Left renal cortex interstitium (tissue), 4 donors: ENCODE data around the gene SPAG8. TPM values are rescaled to one million over a fixed set of nuclear protein-coding genes. Genes with fewer than 3 reads are reported as not detected.

Source experiments
- DNase-seq, 4 donors: peaks; one replicate each; pipeline ENCODE4 v3.0.0-alpha.2; 2013; ENCODE audit warnings: low read depth in 4 of 4, low spot score in 2 of 4, missing footprints in 1 of 4
- polyA plus RNA-seq, 4 donors: library from polyadenylated mRNA; unstranded; fragments of 120-200 nt; gene quantifications; one replicate each; pipeline ENCODE4 v1.2.1, GENCODE V29; 2013; ENCODE audit not compliant: insufficient read length in 4 of 4

SPAG8 gene
- polyA plus RNA-seq, 4 donors: 5.2 to 9.5 (median 6.0) TPM

DNA sequence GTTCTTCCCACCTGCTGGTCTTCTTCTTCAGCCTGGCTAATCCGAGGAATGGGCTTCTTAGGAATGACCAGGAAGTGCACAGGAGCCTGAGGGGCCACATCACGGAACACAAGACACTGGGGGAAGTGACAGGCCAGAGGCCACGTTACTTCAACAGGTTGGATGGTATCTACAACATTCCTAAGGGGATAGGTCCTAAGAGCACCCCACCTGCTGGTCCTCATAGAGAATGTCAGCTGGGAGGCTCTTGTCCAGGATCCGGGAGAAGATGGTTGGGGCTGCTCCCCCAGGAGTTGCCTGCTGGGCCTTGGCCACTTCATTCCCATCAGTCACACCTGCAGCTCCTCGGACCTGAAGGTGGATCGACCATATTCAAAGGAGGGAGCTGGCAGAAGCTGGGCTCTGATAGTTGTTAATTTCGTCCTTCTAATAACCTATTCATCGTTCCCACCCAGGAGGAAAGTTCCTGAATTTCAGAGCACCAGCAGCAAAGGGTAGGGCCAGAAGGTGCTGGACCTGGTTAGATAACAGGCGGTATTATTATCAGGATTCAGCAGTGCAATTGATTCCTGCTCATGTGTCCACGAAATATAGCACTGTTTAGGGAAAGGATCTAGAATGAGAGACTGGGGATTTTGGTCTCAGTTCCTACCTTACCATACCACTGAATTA lies 1.5 kb upstream of the SPAG8 start:
- no peak for DNase-seq

DNA sequence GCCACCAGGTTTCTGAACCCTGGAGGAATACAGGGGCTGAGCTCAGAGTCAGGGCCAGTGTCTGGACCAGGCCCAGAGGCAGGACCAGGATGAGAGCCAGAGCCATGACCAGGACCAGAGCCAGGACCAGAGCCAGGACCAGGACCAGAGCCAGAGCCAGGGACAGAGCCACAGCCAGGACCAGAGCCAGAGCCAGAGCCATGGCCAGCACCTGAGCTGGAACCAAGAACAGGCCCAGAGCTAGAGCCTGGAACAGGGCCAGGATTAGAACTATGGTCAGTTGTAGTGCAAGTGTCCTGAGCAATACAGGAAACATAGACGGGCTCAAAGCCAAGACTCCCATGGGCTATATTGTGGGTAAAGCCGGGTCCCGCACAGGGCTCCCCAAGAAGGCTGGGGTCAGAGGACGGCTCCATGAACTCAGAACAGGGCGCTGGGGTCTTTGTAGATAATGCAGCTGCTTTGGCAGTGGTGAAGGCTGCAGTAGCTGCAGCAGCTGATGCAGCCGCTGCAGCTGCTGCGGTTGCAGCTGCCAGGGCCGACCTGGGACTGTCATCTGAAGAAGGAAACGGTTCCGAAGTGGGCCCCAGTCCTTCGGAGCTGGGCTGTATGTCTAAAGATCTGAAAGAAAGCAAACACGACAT lies 559 bp downstream of the SPAG8 start:
- DNase-seq: no peak

DNA sequence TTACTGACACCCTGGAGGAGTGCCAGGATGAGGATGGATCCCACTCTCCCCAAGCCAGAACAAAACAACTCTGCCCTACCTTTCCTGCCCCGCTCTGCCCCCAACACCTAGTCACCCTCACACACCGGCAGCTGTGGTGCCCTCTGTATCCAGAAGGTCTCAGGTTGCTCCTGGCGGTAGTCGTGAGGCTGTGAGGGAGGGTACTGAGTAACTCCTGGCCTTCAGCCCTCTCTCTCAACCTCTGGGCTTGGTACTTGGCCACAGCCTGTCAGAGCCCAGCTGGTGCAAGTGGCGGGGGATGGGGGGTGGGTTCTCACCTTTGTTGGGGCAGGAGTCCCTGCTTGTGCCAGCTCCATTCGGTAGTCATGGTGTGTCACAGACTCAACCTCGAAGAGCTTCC lies 1.9 kb downstream of the SPAG8 start:
- DNase-seq: no peak

DNA sequence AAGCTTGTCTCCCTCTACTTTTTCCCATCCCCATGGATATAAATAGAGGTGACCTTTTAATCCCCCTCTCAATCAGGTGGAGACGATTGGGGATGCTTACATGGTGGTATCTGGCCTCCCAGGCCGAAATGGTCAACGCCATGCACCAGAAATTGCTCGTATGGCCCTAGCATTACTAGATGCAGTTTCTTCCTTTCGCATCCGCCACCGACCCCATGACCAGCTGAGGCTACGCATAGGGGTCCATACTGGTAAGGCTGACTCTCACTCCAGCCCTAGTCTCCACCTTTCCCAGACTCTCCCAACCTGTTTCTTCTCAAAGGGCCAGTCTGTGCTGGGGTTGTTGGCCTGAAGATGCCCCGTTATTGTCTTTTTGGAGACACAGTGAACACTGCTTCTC lies 3.6 kb downstream of the SPAG8 start:
- no peak for DNase-seq

DNA sequence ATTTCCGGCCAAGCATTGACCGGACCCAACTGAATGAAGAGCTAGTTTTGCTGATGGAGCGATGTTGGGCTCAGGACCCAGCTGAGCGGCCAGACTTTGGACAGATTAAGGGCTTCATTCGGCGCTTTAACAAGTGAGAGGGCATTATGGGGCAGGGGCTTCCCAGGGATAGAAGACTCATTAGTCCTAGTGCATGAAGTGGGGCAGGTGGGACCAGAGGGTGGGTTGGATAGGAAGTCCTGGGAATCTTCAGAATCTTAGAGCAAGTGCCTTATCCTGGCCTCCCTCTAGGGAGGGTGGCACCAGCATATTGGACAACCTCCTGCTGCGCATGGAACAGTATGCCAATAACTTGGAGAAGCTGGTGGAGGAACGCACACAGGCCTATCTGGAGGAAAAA lies 6.0 kb downstream of the SPAG8 start:
- no peak for DNase-seq

DNA sequence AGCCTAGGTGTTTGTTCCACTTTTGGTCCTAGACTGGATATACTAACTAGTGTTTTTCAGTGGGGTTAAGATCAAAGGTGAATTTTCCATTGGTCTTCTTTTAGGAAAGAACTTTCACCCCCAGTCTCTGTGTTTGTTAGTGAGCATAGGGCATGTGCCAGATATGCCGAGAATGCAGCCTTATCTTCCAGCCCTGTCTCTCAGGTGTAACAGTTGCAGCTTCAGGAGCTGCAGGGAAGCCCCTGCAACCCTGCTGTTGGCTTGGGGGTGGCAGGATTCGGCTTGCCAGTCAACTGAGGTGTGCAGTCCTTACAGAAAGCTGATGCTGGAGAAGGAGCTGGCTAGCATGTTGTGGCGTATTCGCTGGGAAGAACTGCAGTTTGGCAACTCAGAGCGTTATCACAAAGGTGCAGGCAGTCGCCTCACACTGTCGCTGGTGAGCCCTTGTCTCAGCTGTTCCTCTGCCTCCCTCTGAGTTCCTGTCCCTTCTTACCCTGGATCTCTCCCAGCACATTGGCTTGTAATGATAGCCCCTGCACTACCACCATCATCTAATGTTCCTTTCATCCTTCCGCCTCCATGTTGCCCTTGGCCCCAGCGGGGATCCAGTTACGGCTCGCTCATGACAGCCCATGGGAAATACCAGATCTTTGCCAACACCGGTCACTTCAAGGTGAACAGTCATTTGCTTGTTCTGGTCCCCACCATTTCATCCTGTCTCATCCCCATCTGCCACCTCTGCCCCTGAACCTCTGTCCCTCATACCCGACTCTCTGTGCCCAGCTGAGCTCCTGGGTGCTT lies 10.5 kb downstream of the SPAG8 start:
- DNase-seq: no peak

DNA sequence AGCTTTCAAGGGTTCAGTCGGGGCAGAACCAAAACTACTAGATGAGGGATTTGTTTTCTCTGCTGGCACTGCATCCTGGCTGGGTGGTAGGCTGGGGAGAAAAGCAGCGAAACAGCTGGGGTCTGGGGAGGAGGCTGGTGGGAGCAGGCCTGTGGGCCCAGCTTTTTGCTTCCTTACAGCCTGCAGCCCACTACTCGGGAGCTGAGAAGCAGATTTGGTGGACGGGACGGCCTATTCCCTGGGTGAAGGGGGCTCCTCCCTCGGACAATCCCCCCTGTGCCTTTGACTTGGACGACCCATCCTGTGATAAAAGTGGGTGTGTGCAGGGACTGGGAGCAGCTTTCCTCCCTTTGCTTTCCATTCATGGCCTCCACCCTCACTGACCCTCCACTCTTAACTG lies 11.5 kb downstream of the SPAG8 start:
- no peak for DNase-seq

DNA sequence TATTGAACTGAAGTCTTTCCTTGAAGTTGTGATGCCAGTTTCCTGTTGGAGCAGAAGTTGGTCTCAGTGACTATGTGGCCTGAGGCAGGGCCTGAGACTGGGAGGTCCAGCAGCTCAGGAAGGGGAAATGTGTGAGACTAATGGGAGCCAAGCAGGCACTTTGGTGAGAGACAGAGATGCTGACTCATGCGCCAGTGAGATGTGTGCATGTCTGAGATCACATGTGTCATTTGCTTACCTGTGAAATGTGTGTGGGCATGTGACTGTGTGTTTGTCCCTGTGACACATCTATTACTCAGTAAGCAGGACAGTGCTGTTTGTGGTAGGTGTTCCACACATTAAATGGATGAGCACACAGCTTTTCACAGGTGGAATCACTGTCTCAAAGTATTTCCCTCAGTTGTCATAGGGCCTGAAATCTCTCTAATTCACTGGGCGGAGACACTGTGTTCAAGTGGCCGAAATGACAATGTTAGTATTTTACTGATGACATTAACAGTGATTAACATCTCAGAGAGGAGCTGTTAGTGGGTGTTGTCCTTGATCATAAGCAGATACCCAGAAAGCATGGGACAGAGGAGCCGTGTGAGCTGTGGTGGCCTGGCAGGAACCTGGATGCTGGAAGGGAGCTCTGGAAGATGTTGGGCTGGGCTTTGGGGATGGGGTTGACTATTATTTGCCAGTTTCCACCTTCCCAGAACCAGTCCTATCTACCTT lies 13.2 kb downstream of the SPAG8 start:
- no peak for DNase-seq

DNA sequence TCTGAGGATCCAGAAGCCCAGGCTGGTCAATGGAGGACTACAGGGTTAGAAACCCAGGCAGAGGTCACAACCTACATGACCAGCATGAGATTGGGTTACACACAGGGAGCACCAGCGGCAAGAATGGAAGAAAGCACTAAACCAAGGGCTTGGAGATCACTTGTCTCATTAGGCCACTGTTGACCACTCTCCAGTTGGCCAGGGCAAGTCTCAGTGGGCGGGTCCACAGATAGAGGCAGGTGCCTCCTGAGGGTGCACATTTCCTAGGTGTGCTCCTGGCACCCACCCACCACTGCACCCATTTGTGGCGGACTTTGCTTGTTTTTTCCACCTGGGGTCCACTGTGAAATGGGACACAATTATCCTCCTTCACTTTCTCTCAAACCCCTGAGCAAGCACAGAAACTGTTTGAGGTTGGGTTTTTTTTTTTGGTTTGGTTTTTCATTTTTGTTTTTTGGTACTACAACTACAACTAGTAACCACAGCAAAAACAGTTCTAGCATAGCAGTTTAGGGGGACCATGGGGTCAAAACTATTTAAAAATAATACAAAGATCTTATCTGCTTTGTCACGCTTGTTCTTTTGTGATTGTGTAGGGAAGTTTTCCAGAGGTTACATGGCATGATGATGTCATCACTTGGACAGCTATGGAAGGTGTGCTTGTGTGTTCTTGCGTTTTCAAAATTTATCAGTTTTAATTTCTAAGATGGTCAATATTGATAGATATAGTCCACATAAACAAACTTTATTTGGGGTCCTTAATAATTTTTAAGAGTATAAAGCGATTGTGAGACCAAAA lies 14.6 kb downstream of the SPAG8 start:
- no peak for DNase-seq

DNA sequence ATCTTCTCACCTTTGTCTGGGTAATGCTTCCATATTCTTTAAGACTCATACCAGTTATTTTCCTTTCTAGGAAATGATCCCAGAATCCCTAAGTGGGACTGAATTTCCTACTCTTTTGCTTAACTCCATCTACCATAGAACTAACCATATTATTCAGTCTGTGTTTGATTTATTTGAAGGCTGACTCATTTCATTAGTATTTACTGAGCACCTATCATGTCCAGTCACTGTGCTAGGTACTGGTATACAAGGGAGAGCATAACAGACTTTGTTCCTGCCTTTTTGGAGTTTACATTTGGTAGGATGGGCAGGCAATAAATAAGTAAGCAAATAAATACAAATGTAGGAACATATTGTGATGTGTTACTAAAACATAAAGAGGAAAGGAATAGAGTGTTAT lies 16.4 kb downstream of the SPAG8 start:
- no peak for DNase-seq

DNA sequence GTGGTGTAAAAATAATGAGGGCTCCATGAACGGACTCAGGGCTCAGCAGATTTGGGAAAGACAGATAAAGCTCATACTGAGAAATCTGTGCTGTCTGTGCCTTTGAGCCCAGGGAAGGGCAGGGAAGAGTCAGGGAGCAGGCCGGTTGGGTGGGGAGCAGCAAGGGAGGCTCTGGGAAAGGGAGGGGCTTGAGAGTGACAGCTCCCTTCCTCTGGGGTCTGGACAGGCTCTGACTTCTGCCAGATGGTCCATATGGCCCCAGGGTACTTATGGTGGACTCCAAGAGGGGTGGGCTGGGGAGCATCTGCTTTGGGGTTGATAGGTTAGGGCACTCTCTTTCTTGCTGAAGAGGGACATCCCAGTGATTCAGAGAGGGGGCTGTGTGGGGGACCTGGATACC lies 18.6 kb downstream of the SPAG8 start:
- no peak for DNase-seq

DNA sequence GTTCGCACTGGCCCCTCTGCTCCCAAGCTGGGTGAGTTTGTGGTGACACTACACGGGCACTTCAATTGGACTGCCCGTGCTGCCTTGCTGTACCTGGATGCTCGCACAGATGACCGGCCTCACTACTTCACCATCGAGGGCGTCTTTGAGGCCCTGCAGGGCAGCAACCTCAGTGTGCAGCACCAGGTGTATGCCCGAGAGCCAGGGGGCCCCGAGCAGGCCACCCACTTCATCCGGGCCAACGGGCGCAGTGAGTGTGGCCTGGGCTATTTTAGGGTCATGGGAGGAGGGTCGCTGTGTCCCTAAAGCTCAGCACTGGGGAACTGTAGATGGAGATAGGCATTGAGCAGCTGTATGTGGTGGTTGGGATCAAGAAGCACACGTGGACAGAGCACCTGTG lies 19.2 kb downstream of the SPAG8 start:
- DNase-seq: no peak

DNA sequence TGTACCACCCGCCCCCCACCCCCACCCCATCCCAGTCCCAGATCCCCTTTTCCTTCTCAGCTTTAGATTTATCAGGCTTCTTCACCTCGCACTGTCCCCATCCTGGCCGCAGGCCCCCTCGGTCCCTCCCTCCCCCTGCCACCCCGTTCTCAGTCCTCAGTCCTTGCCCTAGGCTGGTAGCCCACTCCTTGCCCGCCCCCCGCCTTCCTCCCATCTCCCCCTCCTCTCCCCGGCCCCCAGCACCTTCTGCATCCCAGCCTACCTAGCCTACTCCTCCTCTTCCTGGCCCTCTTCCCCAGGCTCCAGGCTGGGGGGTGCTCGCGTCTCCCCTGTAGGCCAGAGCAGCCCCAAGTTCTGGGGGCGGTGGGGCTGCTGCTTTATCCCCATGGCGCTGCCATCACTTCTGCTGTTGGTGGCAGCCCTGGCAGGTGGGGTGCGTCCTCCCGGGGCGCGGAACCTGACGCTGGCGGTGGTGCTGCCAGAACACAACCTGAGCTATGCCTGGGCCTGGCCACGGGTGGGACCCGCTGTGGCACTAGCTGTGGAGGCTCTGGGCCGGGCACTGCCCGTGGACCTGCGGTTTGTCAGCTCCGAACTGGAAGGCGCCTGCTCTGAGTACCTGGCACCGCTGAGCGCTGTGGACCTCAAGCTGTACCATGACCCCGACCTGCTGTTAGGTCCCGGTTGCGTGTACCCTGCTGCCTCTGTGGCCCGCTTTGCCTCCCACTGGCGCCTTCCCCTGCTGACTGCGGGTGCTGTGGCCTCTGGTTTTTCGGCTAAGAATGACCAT lies 19.8 kb downstream of the SPAG8 start:
- no peak for DNase-seq

DNA sequence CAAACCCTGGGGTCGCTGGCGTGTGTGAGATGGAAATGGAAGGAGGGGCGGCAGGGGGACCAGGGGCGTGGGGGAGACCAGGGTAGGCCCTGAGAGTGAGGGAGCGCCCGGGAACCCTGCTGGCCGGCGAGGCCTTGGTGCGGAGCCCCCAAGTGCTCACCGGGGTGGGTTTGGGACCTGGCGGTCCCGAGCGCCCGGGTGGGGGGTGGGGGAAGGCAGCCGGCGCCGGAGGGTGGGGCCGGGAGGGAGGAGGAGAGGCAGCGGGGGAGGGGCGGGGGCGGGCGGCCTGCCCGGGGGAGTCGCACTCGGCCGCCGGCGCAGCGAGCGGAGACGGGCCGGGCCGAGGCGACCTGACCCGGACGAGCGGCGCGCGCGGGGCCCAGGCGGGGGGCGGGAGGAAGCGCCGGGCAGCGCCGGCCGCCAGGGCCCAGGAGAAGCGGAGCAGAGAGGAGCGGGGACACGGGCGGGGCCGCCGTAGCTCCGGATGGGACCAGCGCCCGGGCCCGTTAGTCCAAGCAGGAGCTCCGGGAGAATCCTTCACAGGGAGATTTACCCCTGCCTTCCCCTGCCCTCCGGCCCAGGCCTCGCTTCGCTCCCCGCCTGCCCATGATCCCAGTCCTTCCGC lies 20.7 kb downstream of the SPAG8 start, which contains the start of gene NPR2:
TSS of gene NPR2 (plus strand) at position 295 of the 625 bp plus-strand sequence. CDS start 818 bp downstream, outside the sequence.
- DNase-seq: no peak

DNA sequence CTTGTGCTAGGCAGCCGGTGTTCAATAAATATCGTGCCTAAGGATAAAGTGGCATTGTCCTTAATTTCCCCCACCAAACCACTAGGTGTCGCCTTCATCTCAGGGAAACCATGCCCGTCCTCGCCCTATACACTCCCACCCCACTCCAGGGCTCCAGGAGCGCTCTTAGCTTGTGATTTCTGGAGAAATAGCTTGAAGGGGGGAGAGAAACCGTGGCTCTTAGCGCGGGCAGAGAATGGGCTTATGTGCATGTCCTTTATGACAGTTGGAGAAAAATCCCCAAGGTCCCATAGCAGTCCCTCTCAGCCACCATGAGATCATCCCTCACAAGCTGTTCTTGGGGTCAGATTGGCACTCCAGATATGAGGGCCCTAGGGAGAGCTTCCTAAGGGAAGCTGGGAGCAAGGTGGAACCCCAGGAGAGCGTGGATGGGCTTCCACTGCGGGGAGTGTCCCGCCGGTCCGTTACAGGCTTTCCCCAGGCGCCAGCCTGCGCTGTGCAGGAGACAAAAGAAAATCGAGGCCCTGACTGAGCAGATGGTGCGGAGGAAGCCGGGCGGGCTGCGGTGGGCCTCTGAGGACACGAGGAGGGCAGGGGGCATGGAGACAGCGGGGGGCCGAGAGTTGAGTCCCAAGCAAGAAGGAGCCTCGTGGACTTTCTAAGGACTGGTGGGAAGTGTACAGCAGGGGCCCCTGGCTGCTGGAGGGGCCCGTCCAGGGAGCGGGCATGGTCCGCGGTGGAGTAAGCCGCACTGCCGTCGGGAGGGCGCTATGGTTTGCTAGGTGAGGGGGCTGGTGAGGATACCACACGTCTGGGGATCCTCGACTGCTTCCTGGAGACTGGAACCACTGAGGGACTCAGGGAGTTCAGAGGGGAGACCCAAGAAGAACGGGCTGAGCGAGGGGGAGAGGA lies 21.4 kb downstream of the SPAG8 start:
- peak in 2 of 4 donors; percentile 60 to 80 for DNase-seq

DNA sequence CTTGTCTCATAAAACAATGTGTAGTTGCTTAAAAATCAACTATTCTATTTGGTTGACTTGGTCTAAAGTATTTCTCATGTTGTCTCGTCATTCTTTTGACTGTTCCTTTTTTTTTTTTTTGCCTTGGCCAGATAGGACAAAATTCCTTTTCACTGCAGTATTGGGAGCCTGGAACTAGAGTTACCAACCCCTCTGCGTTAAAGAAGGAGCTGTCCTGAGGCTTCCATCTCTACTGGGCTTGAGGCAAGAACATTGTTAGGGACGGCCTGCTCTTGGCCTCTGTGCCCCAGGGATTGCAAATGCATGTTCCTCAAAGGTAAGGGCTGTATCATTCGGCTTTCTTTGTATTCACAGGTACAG lies 22.1 kb downstream of the SPAG8 start:
- no peak for DNase-seq

DNA sequence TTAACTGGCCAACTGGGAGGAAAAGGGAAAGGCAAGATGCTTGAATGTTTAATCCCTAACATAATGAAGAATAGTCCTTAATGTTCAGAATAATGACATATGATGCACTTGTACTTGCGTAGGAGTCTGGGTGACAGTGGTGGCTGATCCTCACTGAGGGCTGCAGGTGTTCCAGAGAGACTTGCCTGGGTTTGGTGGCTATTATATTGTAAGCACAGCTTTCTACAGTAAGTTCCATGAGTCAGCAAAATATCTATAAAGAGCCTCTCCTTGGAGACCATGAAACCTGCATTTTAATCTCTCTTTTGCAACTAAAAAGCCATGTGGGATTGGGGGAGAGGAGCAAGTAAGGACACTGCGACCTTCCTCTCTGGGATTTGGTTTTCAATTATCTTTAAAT lies 22.5 kb downstream of the SPAG8 start:
- no peak for DNase-seq

DNA sequence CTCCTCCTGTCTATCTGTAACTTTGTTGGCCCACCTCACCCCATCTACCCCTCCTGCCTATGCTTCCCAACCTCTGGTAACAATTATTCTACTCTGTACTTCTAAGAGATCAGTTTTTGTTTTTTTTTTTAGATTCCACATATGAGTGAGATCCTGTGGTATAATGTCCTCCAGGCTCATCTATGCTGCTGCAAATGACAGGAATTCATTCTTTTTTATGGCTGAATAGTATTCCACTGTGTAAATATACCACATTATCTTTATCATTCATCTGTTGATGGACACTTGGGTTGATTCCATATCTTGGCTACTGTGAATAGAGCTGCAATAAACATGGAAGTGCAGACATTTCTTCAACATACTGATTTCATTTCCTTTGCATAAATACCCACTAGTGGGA lies 28.6 kb downstream of the SPAG8 start:
- DNase-seq: no peak
